Type B pancreatic cell (in vitro differentiated cells): ENCODE data around the gene HOOK2. TPM values are rescaled to one million over a fixed set of nuclear protein-coding genes. Genes with fewer than 3 reads are reported as not detected.

Experiments
- DNase-seq: peaks from one replicate; pipeline ENCODE4 v3.0.0; 2021; ENCODE audit warnings: mixed read lengths; ENCODE audit not compliant: unreplicated experiment; ENCODE audit errors: extremely low spot score
- H3K27ac Mint-ChIP-seq: 2 replicates; pipeline ENCODE4 v1.8.0; 2021; ENCODE audit warnings: mild to moderate bottlenecking, mixed read lengths
- H3K27me3 Mint-ChIP-seq: 2 replicates; pipeline ENCODE4 v1.8.0; 2021; ENCODE audit warnings: mixed read lengths
- H3K36me3 Mint-ChIP-seq: 2 replicates; pipeline ENCODE4 v1.8.0; 2021; ENCODE audit warnings: mixed read lengths
- H3K4me1 Mint-ChIP-seq: one replicate; pipeline ENCODE4 v1.8.0; 2021; ENCODE audit warnings: mixed read lengths; ENCODE audit not compliant: unreplicated experiment
- H3K4me3 Mint-ChIP-seq: 2 replicates; pipeline ENCODE4 v1.8.0; 2021; ENCODE audit warnings: mild to moderate bottlenecking, mixed read lengths
- H3K9me3 Mint-ChIP-seq: 2 replicates; pipeline ENCODE4 v1.8.0; 2021; ENCODE audit warnings: mixed read lengths
- total RNA-seq: library from RNA; stranded (reverse); gene quantifications from 2 replicates; pipeline ENCODE4 v1.2.1, GENCODE V29; 2021; ENCODE audit warnings: low replicate concordance
- TF ChIP-seq, protein P1 (sequence below): fragments of 200-600 bp; sonication (generic); conservative IDR thresholded peaks from 2 replicates; pipeline ENCODE4 v1.5.0; 2021; ENCODE audit warnings: antibody characterized with exemption, mild to moderate bottlenecking

The HOOK2 gene
- total RNA-seq, 1 donor from 2014 or later: 50.1 TPM

- H3K27ac Mint-ChIP-seq: no peak overlapping the region
- no peaks in the 10 kb centered on the region for H3K9me3 Mint-ChIP-seq
- TF ChIP-seq, protein P1, sequence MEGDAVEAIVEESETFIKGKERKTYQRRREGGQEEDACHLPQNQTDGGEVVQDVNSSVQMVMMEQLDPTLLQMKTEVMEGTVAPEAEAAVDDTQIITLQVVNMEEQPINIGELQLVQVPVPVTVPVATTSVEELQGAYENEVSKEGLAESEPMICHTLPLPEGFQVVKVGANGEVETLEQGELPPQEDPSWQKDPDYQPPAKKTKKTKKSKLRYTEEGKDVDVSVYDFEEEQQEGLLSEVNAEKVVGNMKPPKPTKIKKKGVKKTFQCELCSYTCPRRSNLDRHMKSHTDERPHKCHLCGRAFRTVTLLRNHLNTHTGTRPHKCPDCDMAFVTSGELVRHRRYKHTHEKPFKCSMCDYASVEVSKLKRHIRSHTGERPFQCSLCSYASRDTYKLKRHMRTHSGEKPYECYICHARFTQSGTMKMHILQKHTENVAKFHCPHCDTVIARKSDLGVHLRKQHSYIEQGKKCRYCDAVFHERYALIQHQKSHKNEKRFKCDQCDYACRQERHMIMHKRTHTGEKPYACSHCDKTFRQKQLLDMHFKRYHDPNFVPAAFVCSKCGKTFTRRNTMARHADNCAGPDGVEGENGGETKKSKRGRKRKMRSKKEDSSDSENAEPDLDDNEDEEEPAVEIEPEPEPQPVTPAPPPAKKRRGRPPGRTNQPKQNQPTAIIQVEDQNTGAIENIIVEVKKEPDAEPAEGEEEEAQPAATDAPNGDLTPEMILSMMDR: no peak
- peaks cover 6% of the 10 kb centered on the region for H3K4me1 Mint-ChIP-seq
- no peaks in the 10 kb centered on the region for H3K27me3 Mint-ChIP-seq
- no peak for DNase-seq
- no peak overlapping the region for H3K4me3 Mint-ChIP-seq
- H3K36me3 Mint-ChIP-seq: no peaks in the 10 kb centered on the region
These were observed 3.0 kb downstream of the HOOK2 start for GRCh38 chr19:12772323-12772722.

DNA sequence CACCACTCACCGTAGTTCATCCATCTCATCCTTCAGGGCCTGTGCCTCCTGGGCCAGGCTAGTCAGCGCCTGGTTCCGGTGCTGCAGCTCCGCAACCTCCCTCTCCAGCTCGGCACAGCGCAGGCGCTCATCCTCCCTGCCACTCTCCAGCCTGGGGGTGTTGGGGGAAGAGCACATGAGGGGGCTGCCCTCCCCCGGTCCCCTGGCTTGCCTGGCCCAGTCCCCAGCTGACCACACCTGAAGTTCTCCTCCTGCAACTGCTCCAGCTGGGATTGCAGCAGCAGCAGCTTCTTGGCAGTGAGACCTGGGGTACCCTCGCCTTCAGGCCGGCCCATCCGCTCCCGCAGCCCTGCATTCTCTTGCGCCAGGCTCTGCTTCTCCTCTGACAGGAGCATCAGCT lies 4.4 kb downstream of the HOOK2 start:
- Mint-ChIP-seq H3K4me3 (no peak overlapping the region), H3K9me3 (no peaks in the 10 kb centered on the region), H3K4me1 (peaks cover 6% of the 10 kb centered on the region), H3K27me3 (no peaks in the 10 kb centered on the region), H3K36me3 (no peaks in the 10 kb centered on the region), H3K27ac (no peak overlapping the region)
- TF ChIP-seq, protein P1: no peak
- DNase-seq: no peak

DNA sequence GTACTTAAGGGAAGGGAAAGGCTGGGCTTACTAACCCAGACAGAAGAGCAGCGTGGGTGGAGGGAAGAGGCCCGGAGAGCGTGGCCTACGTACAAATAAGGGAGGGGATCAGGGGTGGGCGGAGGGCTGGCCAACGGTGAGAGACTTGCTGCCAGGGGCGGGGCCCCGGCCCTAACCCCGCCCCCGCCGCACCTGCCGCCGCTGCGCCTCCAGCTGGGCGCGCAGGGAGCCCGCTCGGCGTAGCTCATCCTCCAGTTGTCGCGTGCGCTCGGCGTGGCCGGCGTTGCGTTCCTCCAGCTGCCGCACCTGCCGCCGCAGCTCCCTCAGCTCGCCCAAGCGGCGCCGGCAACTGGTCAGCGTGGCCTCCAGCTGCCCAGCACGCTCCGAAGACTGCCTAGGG lies 5.7 kb downstream of the HOOK2 start:
- Mint-ChIP-seq H3K36me3 (no peaks in the 10 kb centered on the region), H3K27me3 (no peaks in the 10 kb centered on the region), H3K4me1 (peaks cover 6% of the 10 kb centered on the region), H3K4me3 (no peak overlapping the region), H3K27ac (peak overlapping the region; percentile 51), H3K9me3 (no peaks in the 10 kb centered on the region)
- TF ChIP-seq, protein P1: no peak
- peak; percentile 74 for DNase-seq

GRCh38 chr19:12767666-12768065 lies 7.7 kb downstream of the HOOK2 start:
- DNase-seq: no peak
- no peaks in the 10 kb centered on the region for H3K9me3 Mint-ChIP-seq
- no peak overlapping the region for H3K4me3 Mint-ChIP-seq
- no peaks in the 10 kb centered on the region for H3K4me1 Mint-ChIP-seq
- no peaks in the 10 kb centered on the region for H3K27me3 Mint-ChIP-seq
- no peak overlapping the region for H3K27ac Mint-ChIP-seq
- TF ChIP-seq, protein P1: no peak
- H3K36me3 Mint-ChIP-seq: no peaks in the 10 kb centered on the region

DNA sequence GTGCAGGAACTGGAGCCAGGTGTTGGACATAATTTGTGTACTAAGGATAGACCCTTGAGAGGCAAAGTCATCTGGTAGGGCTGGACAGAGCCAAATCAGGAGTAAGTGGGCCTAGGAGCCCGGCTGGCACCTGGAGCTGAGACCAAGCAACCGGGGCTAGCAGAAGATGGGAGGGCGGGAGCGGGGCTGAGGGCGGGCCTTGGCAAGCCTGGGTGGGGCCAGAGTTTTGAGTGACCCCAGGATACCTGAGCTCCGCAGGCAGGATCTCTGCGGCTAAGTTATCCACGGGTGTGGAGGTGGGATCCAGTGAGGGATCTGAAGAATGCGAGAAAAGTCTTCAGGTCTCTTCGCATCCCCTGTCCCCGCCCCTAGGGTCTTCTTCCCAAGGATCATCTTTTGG lies 8.2 kb downstream of the HOOK2 start:
- H3K27ac Mint-ChIP-seq: no peak overlapping the region
- H3K9me3 Mint-ChIP-seq: no peaks in the 10 kb centered on the region
- H3K4me3 Mint-ChIP-seq: no peak overlapping the region
- no peaks in the 10 kb centered on the region for H3K36me3 Mint-ChIP-seq
- H3K27me3 Mint-ChIP-seq: no peaks in the 10 kb centered on the region
- H3K4me1 Mint-ChIP-seq: no peaks in the 10 kb centered on the region
- DNase-seq: no peak
- TF ChIP-seq, protein P1: no peak

DNA sequence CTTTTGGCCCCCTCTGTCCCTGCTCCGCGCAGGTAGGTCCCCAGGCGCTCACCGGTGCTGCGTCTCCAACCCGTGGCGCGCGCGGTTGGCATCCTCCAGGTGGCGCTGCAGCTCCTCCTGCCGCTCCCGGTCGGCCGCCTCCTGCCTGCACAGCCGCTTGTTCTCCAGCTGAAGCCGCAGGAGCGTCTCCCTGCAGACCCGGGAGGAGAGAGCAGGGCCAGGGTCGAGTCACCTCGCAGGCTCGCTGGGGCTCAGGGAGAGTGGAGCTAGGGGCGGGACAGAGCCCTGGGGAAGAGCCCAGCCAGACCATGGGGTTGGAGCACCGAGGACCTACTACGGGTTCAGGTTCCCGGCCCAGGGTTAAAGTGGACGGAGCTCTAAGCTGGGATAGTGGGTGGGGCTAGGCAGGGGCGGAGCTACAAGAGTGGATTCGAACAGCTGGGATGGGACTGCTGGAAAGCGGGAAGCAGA lies 9.3 kb downstream of the HOOK2 start:
- H3K36me3 Mint-ChIP-seq: no peaks in the 10 kb centered on the region
- H3K27me3 Mint-ChIP-seq: no peaks in the 10 kb centered on the region
- H3K27ac Mint-ChIP-seq: peak overlapping the region; percentile 50
- no peaks in the 10 kb centered on the region for H3K4me1 Mint-ChIP-seq
- no peaks in the 10 kb centered on the region for H3K9me3 Mint-ChIP-seq
- H3K4me3 Mint-ChIP-seq: peak overlapping the region; percentile 80
- peak; percentile 85 for DNase-seq
- TF ChIP-seq, protein P1: peak; percentile 82
